Measurements from ENCODE around the gene CLHC1. TPM values are rescaled to one million over a fixed set of nuclear protein-coding genes. Genes with fewer than 3 reads are reported as not detected.
"Not testable (repeated sequence)": the region's sequence is repeated elsewhere in the genome, so short reads cannot be mapped to it uniquely, and the experiment has no call there.

Gene CLHC1
- total and polyA plus RNA-seq, 2 experiments from 2014 or later: 10.6 to 21.1 TPM

- no peaks in the 10 kb centered on the region for H4K20me1 ChIP-seq (ENCODE audit: insufficient read depth, poor library complexity, severe bottlenecking)
- H3K27ac ChIP-seq: no peak overlapping the region
- H3K9me2 ChIP-seq (replicated peaks; ENCODE audit: insufficient read depth): no peaks in the 10 kb centered on the region
- no peak overlapping the region for H2AFZ ChIP-seq
- no peak for TF ChIP-seq CTCF (IDR thresholded peaks at IDR 0.05; ENCODE audit: poor library complexity)
- no peak for TF ChIP-seq EZH2 (IDR thresholded peaks at IDR 0.05; ENCODE audit: borderline replicate concordance)
- DNase-seq (ENCODE audit: low spot score): no peak
- no peaks in the 10 kb centered on the region for H3K9me3 ChIP-seq (ENCODE audit: low read depth)
- no peaks in the 10 kb centered on the region for H3K79me2 ChIP-seq
- H3K4me2 ChIP-seq: no peak overlapping the region
- H3K4me3 ChIP-seq: no peak overlapping the region
- 88% methylated on average over 1 of the region's 1 CpG for WGBS (ENCODE audit: low lambda C conversion rate, missing lambda C conversion rate)
- H3K27me3 ChIP-seq: no peaks in the 10 kb centered on the region
- H3K4me1 ChIP-seq (ENCODE audit: insufficient read depth): peaks cover 9% of the 10 kb centered on the region
- H3K36me3 ChIP-seq (replicated peaks; ENCODE audit: insufficient read depth, low read depth): no peaks in the 10 kb centered on the region
Observed at GRCh38 chr2:55130849-55131248, 101.2 kb downstream of the CLHC1 start.

DNA sequence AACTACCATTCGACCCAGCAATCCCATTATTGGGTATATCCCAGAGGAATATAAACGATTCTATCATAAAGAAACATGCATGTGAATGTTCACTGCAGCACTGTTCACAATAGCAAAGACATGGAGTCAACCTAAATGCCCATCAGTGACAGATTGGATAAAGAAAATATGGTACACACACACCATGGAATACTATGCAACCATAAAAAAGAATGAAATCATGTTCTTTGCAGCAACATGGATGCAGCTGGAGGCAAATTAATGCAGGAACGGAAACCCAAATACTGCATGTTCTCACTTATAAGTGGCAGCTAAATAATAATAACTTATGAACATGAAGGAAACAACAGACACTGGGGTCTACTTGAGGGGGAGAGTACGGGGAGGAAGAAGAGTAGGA lies 105.5 kb downstream of the CLHC1 start:
- not testable (repeated sequence) for H2AFZ ChIP-seq; H3K9me3 ChIP-seq (ENCODE audit: low read depth); H3K4me2 ChIP-seq; DNase-seq (ENCODE audit: low spot score); H3K9me2 ChIP-seq (replicated peaks; ENCODE audit: insufficient read depth); H3K4me3 ChIP-seq; H3K27ac ChIP-seq; H3K27me3 ChIP-seq; H3K4me1 ChIP-seq (ENCODE audit: insufficient read depth); H3K36me3 ChIP-seq (replicated peaks; ENCODE audit: insufficient read depth, low read depth); H3K79me2 ChIP-seq; H4K20me1 ChIP-seq (ENCODE audit: insufficient read depth, poor library complexity, severe bottlenecking)
- 97% methylated on average over 4 of the region's 4 CpGs for WGBS (ENCODE audit: low lambda C conversion rate, missing lambda C conversion rate)

Other genes starting within 250 kb of the CLHC1 start
- 243 and 284 TPM in 2 replicates for gene RTN4, start 181.8 kb downstream of the CLHC1 start, total RNA-seq
- 437 and 455 TPM in 2 replicates for gene RTN4, start 181.8 kb downstream of the CLHC1 start, polyA plus RNA-seq
- 1,542 and 1,777 TPM in 2 replicates for gene RPS27A, start 395 bp upstream of the CLHC1 start, total RNA-seq
- 601 and 608 TPM in 2 replicates for gene RPS27A, start 395 bp upstream of the CLHC1 start, polyA plus RNA-seq
- gene MTIF2, start 36.9 kb upstream of the CLHC1 start, total RNA-seq: 25.6 and 30.2 TPM in 2 replicates
- 16.5 and 17.4 TPM in 2 replicates for gene MTIF2, start 36.9 kb upstream of the CLHC1 start, polyA plus RNA-seq
- gene CCDC88A, start 187.6 kb upstream of the CLHC1 start, total RNA-seq: 30.4 and 31.0 TPM in 2 replicates
- gene CCDC88A, start 187.6 kb upstream of the CLHC1 start, polyA plus RNA-seq: 12.2 and 16.6 TPM in 2 replicates